Cardiac septum (tissue), 1 donor: ENCODE data around the gene SV2C. TPM values are rescaled to one million over a fixed set of nuclear protein-coding genes. Genes with fewer than 3 reads are reported as not detected.
"Not testable (repeated sequence)": the region's sequence is repeated elsewhere in the genome, so short reads cannot be mapped to it uniquely, and the experiment has no call there.

Experiments used
- DNase-seq: peaks from one replicate; pipeline ENCODE4 v3.0.0-alpha.2; 2020; ENCODE audit warnings: low spot score
- intact Hi-C: fragments of 100-400 bp; cut with DNase I; formaldehyde crosslinking; loops from one replicate; pipeline ENCODE4 v1.14.0; 2022
- total RNA-seq: library from RNA; stranded (reverse); fragmentation: NEBNext Ultra II Directional; extraction: Animal tissue kit (Norgen Biotek cat#: 25700); gene quantifications from one replicate; pipeline ENCODE4 v1.2.1, GENCODE V29; 2021
- donor health status: DM: no; HTN: no; CAD: no.

Gene SV2C
- total RNA-seq, 1 donor from 2014 or later = 0.67 TPM

- no peak for DNase-seq
- intact Hi-C loops = no loop called here
Measured at GRCh38 chr5:76325326-76325725, 242.1 kb downstream of the SV2C start.

GRCh38 chr5:76325876-76326491 is 242.8 kb downstream of the SV2C start:
- no peak for DNase-seq
- intact Hi-C loops = no loop called here

DNA sequence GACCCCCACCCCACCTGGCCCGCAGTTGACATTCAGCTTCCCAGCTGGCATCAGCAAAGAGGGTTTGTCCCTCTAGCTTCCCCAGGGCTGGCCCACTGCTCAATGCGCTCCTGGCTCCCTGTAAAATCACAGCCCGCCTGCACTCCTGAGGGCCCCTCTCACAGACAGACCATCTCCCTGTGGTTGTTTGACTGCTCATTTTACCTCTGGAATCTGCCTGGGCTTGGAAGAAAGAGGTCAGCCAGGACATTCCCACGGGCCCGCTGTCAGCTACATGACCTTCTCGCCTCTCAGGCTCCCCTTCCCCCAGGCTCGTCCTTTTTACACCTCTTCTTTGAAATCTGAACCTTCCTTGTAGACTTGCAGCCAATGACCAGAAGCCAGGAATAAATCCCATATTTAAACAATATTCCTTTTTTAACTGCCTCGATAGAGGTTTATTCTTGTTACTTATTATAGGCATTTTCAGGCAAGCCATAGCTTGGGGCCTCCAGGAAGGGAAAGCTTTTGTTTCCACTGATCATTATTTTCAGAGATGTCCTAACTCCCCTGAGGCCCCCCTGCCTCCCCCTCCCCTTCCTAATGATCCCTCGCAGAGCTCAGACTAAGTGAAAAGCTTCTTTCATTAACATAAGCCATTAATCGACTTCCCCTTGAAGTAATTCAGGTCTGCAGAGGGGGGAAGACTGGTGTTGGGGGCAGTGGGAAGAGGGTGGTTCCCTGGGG is 243.6 kb downstream of the SV2C start:
- DNase-seq = no peak

DNA sequence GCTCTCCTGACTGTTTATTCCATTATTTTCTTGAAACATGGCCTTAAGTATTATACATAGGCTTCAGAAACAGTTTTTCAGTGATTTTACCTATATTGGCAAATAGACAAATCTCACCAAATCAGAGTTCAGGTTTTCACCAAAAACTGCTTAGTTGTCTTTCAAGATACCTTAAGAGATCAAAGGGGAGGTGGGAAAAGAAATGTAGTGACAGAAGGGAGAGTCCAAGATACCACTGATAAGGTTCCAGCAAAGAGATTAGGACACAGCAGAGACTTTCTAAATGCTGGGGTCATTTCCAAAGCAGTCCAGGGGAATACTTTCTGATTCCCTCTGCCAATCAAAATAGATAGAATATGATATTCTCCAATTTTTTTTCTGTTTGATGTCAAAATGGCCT is 246.2 kb downstream of the SV2C start:
- intact Hi-C loops = no loop called here
- no peak for DNase-seq

More for the DNA sequence above, 243.6 kb downstream of the SV2C start:
- intact Hi-C loops = no loop called here

GRCh38 chr5:76331126-76331525 is 247.9 kb downstream of the SV2C start:
- intact Hi-C loops = no loop called here
- no peak for DNase-seq

- DNase-seq = no peak
- intact Hi-C loops = no loop called here
Measured at GRCh38 chr5:76332102-76332501, 248.9 kb downstream of the SV2C start.

DNA sequence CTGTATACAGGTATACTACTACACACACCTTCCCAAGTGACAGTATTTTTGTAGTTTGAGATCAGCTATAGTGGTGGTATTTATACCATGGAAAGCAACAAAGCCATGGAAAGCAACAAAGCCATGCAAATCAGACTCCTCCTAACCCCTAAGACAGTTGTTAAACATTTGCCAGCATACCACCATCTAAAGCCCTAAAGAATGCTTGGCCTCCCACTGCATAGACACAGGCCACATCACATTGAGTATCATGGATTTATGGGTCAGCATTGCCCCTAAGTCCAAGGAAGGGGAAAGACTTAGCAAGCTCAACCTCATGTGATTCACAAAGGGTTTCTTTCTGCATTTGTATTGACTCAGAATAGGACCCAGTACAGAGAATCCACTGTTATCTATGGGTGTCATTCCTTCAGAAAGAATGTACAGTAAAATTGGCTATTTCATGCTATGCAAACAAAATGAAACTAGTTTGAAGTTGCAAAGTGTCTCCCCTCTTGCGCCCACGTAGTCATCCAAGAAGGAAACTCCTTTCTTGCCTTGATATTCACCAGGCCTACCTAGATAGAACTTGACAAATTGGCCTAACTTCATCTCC is 249.5 kb downstream of the SV2C start:
- intact Hi-C loops = no loop called here
- DNase-seq = no peak

DNA sequence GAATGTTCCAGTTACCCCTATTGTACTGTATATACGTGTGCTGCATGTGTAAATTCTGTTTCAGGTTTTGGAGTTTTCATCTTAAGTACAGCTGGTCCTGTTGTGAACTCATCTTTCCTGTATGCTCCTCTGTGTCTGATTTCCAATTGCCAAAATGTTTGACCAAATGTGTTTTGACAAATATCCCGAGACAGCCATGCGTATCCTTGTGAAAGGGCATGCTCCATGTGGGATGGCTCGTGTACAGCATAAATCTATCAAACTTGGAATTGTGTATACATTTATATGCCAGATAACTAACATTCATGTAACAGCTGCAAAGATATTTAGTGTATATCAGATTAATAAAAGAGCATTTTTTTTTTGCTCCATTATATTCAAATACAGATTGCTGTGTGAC is 250.4 kb downstream of the SV2C start:
- DNase-seq = no peak
- intact Hi-C loops = no loop called here

DNA sequence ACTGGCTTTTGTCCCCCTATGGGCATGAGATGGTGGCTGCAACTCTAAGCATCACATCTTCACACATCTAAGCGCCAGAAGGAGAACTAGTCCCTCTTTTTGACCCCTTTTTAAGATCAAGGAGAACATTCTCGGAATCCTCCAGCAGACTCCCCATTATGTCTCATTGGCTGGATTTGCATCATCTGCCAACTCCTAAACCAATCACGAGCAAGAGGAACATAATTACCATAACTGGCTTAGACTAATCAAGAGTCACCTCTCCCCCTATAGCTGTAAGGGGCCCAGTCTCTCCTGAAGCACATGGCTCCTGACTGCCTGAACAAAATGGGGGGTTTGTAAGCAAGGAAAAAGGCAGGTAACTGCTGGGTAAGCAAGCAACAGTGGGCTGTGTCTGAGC is 251.4 kb downstream of the SV2C start:
- intact Hi-C loops = no loop called here
- no peak for DNase-seq

- DNase-seq, intact Hi-C loops: not testable (repeated sequence)
Measured at GRCh38 chr5:76335451-76335850, 252.3 kb downstream of the SV2C start.

DNA sequence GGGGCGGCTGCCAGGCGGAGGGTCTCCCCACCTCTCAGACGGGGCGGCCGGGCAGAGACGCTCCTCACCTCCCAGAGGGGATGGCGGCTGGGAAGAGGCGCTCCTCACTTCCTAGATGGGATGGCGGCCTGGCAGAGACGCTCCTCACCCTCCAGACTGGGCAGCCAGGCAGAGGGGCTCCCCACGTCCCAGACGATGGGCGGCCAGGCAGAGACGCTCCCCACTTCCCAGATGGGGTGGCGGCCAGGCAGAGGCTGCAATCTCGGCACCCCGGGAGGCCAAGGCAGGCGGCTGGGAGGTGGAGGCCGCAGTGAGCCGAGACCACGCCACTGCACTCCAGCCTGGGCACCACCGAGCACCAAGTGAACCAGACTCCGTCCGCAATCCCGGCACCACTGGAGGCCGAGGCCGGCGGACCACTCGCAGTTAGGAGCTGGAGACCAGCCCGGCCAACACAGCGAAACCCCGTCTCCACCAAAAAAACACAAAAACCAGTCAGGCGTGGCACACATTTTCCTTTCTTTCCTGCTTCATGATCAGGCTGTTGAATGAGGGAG is 253.1 kb downstream of the SV2C start:
- intact Hi-C loops, DNase-seq: not testable (repeated sequence)

DNA sequence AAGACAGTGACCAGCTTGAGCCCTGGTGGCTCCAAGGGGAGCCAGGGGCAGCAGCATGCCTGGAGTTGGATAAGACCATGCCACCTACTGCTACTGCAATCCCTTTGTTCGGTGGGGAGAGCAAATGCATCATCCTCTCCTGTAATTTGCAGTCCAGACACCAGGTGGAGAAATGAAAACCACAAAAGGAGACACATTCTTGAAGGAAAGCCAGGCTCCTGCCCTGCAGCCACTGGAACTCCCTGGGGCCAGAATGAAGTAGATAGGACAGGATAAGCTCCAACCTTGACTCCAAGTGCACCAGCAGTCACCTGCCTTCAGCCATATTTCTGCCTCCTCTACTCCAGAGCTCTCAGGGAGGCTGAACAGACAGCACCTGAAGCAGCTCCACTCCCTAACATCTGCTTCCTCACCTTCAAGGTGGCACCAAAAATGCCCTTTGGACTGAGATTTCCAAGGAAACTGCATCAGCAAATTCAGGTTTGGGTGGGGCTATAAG is 254.8 kb downstream of the SV2C start:
- intact Hi-C loops = no loop called here

DNA sequence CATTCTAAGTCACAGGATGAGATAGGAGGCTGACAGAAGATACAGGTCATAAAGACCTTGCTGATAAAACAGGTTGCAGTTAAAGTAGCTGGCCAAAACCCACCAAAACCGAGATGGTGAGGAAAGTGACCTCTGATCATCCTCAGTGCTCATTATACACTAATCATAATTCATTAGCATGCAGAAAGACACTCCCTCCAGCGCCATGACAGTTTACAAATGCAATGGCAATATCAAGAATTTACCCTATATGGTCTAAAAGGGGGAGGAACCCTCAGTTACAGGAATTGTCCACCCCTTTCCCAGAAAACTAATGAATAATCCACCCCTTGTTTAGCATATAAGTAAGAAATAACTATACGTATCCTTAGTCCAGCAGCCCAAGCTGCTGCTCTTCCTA is 256.7 kb downstream of the SV2C start:
- DNase-seq = no peak
- intact Hi-C loops = no loop called here

More for the DNA sequence above, 254.8 kb downstream of the SV2C start:
- no peak for DNase-seq

GRCh38 chr5:76341651-76342334 is 258.6 kb downstream of the SV2C start:
- intact Hi-C loops = no loop called here
- no peak for DNase-seq

DNA sequence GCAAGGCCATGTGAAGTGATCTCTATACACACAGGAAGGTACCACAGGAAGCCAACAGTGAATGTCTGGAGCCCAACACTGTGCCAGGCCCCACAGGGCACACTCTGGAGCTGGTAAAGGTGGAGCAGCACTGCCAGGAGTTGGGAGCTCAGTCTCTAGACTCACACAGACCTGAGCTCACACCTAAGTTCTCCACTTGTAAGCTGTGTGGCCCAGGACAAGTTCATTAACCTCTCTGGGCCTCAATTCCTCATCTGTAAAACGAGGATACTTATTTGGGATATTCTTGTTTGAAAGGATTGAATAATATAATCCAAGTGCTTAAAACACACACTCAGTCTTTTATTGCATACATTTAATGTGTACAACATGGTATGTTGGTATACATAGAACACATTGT is 259.3 kb downstream of the SV2C start:
- intact Hi-C loops = no loop called here
- no peak for DNase-seq

DNA sequence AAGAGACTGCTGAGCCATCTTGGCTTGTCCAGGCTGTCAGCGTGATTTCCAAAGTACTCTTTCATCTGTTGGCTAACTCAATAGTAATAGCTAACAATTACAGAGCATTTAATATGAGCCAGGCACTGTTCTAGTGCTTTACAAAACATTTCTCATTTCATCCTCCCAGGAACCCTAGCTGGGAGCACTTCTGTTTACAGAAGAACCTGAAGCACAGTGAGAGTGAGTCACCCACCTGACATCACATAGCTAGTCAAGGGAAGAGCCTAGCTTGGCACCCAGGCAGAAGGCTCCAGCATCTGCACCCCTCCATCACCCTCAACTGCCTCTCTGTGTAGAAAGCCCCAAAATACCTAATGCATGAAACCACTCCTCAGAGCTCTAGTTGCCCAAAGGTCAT is 262.4 kb downstream of the SV2C start:
- DNase-seq = no peak
- intact Hi-C loops = no loop called here

- DNase-seq = no peak
- intact Hi-C loops = no loop called here
Measured at GRCh38 chr5:76351176-76351575, 268.0 kb downstream of the SV2C start.

- no peak for DNase-seq
- intact Hi-C loops = no loop called here
Measured at GRCh38 chr5:76351577-76351976, 268.4 kb downstream of the SV2C start.

- no peak for DNase-seq
- intact Hi-C loops = no loop called here
Measured at GRCh38 chr5:76356887-76357286, 273.7 kb downstream of the SV2C start.
